H1 (cell line): Measurements from ENCODE around the gene REPS1. TPM values are rescaled to one million over a fixed set of nuclear protein-coding genes. Genes with fewer than 3 reads are reported as not detected.

Experiments
- CHD7 ChIP-seq: fragments of 300-600 bp; sonication (generic); IDR thresholded peaks from 2 replicates; pipeline ENCODE4 v1.7.1; 2012; ENCODE audit warnings: low read length, moderate library complexity, mild to moderate bottlenecking, inconsistent platforms; ENCODE audit not compliant: insufficient replicate concordance
- polyA plus RNA-seq, 7 experiments: library from polyadenylated mRNA; depleted of rRNA in 3 of 7; stranded (reverse) in 5 of 7; unstranded in 2 of 7; fragments of >200 nt in 5 of 7; fragments of 200-250 nt in 2 of 7; gene quantifications; 1 replicate in 5 of 7; 2 replicates in 1 of 7; 4 replicates in 1 of 7; pipeline versions ENCODE4 v1.2.1 to v1.2.3, GENCODE V29; 2011 to 2013; ENCODE audit warnings: missing spikeins in 2 of 7, mixed read lengths in 2 of 7
- total RNA-seq: library from RNA; stranded (reverse); fragmentation: NEBNext Ultra II Directional; extraction: Animal tissue kit (Norgen Biotek cat#: 25700); gene quantifications from 2 replicates; pipeline ENCODE4 v1.2.1, GENCODE V29; 2021

The REPS1 gene
- total and polyA plus RNA-seq, 2 of the 8 experiments (the other 6 are each of a cell fraction or from before 2014, with no cell fraction given): 52.1 to 68.9 TPM

- TF ChIP-seq CHD7: no peak
Measured at GRCh38 chr6:138970856-138971425, 17.1 kb downstream of the REPS1 start (continued).
